ENCODE results near the gene PACSIN2.

GRCh38 chr22:42821386-42821785 lies 193.6 kb downstream of the PACSIN2 start:
- TF ChIP-seq CTCF (IDR thresholded peaks at IDR 0.05) (no peak), POLR2AphosphoS5 (IDR thresholded peaks at IDR 0.05) (no peak)
